Liver (tissue), 3 donors: Measurements from ENCODE around the gene ENTHD1.

Source experiments
- EGR1 ChIP-seq, 2 donors: IDR thresholded peaks; 2 replicates each; pipeline ENCODE4 v1.6.1; 2016 to 2018; ENCODE audit warnings: antibody characterized with exemption in 2 of 2, low read depth in 2 of 2
- JUND ChIP-seq, 2 donors: IDR thresholded peaks; 2 replicates each; pipeline ENCODE4 v1.6.1; 2016; ENCODE audit warnings: antibody characterized with exemption in 2 of 2
- TF ChIP-seq, protein P1 (sequence below): IDR thresholded peaks from 2 replicates; pipeline ENCODE4 v1.6.1; 2016; ENCODE audit warnings: antibody characterized with exemption
- TF ChIP-seq, protein P2 (sequence below): fragments of 150-350 bp; IDR thresholded peaks from 2 replicates; pipeline ENCODE4 v1.5.1; 2017; ENCODE audit warnings: improper control_type of control experiment, low read depth, low read length; ENCODE audit not compliant: missing input control
- donor health status: healthy.
- donor health status: healthy.

DNA sequence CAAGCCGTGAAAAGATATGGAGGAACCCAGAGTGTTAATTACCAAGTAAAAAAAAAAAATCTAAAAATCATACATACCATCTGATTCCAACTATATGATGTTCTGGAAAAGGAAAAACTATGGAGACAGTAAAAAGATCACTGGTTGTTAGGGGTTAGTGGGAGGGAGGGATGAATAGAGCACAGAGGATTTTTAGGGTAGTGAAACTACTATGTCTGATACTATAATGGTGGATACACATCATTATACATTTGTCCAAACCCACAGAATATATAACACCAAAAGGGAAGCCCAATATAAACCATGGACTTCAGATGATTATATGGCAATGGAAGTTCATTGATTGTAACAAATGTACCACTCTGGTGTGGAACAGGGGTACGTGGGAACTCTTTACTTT lies 74.1 kb downstream of the ENTHD1 start:
- TF ChIP-seq, protein P1, sequence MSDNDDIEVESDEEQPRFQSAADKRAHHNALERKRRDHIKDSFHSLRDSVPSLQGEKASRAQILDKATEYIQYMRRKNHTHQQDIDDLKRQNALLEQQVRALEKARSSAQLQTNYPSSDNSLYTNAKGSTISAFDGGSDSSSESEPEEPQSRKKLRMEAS: no peak
- no peak for TF ChIP-seq EGR1 (IDR thresholded peaks at IDR 0.05; ENCODE audit: low read depth in 2 of 2)
- TF ChIP-seq JUND (IDR thresholded peaks at IDR 0.05): no peak
- TF ChIP-seq, protein P2, sequence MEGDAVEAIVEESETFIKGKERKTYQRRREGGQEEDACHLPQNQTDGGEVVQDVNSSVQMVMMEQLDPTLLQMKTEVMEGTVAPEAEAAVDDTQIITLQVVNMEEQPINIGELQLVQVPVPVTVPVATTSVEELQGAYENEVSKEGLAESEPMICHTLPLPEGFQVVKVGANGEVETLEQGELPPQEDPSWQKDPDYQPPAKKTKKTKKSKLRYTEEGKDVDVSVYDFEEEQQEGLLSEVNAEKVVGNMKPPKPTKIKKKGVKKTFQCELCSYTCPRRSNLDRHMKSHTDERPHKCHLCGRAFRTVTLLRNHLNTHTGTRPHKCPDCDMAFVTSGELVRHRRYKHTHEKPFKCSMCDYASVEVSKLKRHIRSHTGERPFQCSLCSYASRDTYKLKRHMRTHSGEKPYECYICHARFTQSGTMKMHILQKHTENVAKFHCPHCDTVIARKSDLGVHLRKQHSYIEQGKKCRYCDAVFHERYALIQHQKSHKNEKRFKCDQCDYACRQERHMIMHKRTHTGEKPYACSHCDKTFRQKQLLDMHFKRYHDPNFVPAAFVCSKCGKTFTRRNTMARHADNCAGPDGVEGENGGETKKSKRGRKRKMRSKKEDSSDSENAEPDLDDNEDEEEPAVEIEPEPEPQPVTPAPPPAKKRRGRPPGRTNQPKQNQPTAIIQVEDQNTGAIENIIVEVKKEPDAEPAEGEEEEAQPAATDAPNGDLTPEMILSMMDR: no peak
